WTC11 (cell line): ENCODE results near the gene NOX3.

Experiments
- CREB1 ChIP-seq: sonication (generic); formaldehyde crosslinking; IDR thresholded peaks from 2 replicates; pipeline ENCODE4 v1.8.0; 2023; ENCODE audit warnings: mild to moderate bottlenecking, missing genetic modification reagents
- E2F5 ChIP-seq: sonication (generic); formaldehyde crosslinking; IDR thresholded peaks from 2 replicates; pipeline ENCODE4 v1.8.1; 2022; ENCODE audit warnings: mild to moderate bottlenecking, moderate library complexity, missing genetic modification reagents
- JUN ChIP-seq: sonication (generic); formaldehyde crosslinking; IDR thresholded peaks from 2 replicates; pipeline ENCODE4 v1.8.0; 2023; ENCODE audit warnings: mild to moderate bottlenecking, missing genetic modification reagents
- MAX ChIP-seq: sonication (generic); formaldehyde crosslinking; IDR thresholded peaks from 2 replicates; pipeline ENCODE4 v1.8.0; 2022; ENCODE audit warnings: mild to moderate bottlenecking, missing genetic modification reagents
- TP53 ChIP-seq: sonication (generic); formaldehyde crosslinking; IDR thresholded peaks from 2 replicates; pipeline ENCODE4 v1.8.1; 2023; ENCODE audit warnings: mild to moderate bottlenecking, missing genetic modification reagents
- ZNF512 ChIP-seq: sonication (generic); formaldehyde crosslinking; IDR thresholded peaks from 2 replicates; pipeline ENCODE4 v1.8.1; 2022; ENCODE audit warnings: missing genetic modification reagents, borderline replicate concordance
- TF ChIP-seq, protein P1 (sequence below): fragments of 200-600 bp; IDR thresholded peaks from 2 replicates; pipeline ENCODE4 v1.8.0; 2022; ENCODE audit warnings: antibody characterized with exemption

GRCh38 chr6:155454008-155454407 lies 1.6 kb downstream of the NOX3 start:
- TF ChIP-seq E2F5 (CRISPR knock-in tag) (no peak), TP53 (CRISPR knock-in tag) (no peak), CREB1 (CRISPR knock-in tag) (no peak), JUN (CRISPR knock-in tag) (no peak), MAX (no peak), ZNF512 (CRISPR knock-in tag) (no peak)
- TF ChIP-seq, protein P1, sequence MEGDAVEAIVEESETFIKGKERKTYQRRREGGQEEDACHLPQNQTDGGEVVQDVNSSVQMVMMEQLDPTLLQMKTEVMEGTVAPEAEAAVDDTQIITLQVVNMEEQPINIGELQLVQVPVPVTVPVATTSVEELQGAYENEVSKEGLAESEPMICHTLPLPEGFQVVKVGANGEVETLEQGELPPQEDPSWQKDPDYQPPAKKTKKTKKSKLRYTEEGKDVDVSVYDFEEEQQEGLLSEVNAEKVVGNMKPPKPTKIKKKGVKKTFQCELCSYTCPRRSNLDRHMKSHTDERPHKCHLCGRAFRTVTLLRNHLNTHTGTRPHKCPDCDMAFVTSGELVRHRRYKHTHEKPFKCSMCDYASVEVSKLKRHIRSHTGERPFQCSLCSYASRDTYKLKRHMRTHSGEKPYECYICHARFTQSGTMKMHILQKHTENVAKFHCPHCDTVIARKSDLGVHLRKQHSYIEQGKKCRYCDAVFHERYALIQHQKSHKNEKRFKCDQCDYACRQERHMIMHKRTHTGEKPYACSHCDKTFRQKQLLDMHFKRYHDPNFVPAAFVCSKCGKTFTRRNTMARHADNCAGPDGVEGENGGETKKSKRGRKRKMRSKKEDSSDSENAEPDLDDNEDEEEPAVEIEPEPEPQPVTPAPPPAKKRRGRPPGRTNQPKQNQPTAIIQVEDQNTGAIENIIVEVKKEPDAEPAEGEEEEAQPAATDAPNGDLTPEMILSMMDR = no peak
